ENCODE data around the gene KIAA1671.
"Not testable (repeated sequence)": the region's sequence is repeated elsewhere in the genome, so short reads cannot be mapped to it uniquely, and the experiment has no call there.

Gene KIAA1671

GRCh38 chr22:25228822-25229221 lies 276.3 kb downstream of the KIAA1671 start:
- H4K20me1 ChIP-seq (ENCODE audit: low read depth, low read length): no peaks in the 10 kb centered on the region
- TF ChIP-seq EZH2phosphoT487 (conservative IDR thresholded peaks at IDR 0.05; ENCODE audit: low read length) (no peak), CTCF (IDR thresholded peaks at IDR 0.05; ENCODE audit: insufficient read depth, low read length, poor library complexity, severe bottlenecking) (no peak)
- H3K79me2 ChIP-seq (ENCODE audit: insufficient read depth, low read length): no peaks in the 10 kb centered on the region
- H3F3A ChIP-seq (ENCODE audit: insufficient read depth): no peaks in the 10 kb centered on the region
- no peak overlapping the region for H2AFZ ChIP-seq (ENCODE audit: low read depth, low read length, severe bottlenecking)
- no peaks in the 10 kb centered on the region for H3K27me3 ChIP-seq (ENCODE audit: low read length)
- no peaks in the 10 kb centered on the region for H3K9me3 ChIP-seq (ENCODE audit: insufficient read depth, low read length)
- no peaks in the 10 kb centered on the region for H3K36me3 ChIP-seq (ENCODE audit: low read length)
- no peak overlapping the region for H3K9ac ChIP-seq (ENCODE audit: low read length)
- no peak overlapping the region for H3K27ac ChIP-seq (ENCODE audit: low read depth, low read length)
- no peaks in the 10 kb centered on the region for H3K9me2 ChIP-seq (replicated peaks; ENCODE audit: insufficient read depth, low read length)
- no peak overlapping the region for H3K4me3 ChIP-seq (ENCODE audit: insufficient read depth, low read length, poor library complexity, severe bottlenecking)
- H3K4me2 ChIP-seq (ENCODE audit: low read depth, low read length, poor library complexity, severe bottlenecking): no peak overlapping the region

- H3K36me3 ChIP-seq (ENCODE audit: low read length); H3K9me3 ChIP-seq (ENCODE audit: insufficient read depth, low read length); H3K27me3 ChIP-seq (ENCODE audit: low read length); H3K4me2 ChIP-seq (ENCODE audit: low read depth, low read length, poor library complexity, severe bottlenecking); H3K9me2 ChIP-seq (replicated peaks; ENCODE audit: insufficient read depth, low read length); H3K79me2 ChIP-seq (ENCODE audit: insufficient read depth, low read length); H3F3A ChIP-seq (ENCODE audit: insufficient read depth); H2AFZ ChIP-seq (ENCODE audit: low read depth, low read length, severe bottlenecking); H3K27ac ChIP-seq (ENCODE audit: low read depth, low read length); H3K4me3 ChIP-seq (ENCODE audit: insufficient read depth, low read length, poor library complexity, severe bottlenecking); H4K20me1 ChIP-seq (ENCODE audit: low read depth, low read length); H3K9ac ChIP-seq (ENCODE audit: low read length): not testable (repeated sequence)
Observed at GRCh38 chr22:25230760-25231159, 278.2 kb downstream of the KIAA1671 start.

GRCh38 chr22:25232301-25232700 lies 279.8 kb downstream of the KIAA1671 start:
- Histone ChIP-seq H3K4me3 (ENCODE audit: insufficient read depth, low read length, poor library complexity, severe bottlenecking) (no peak overlapping the region), H3K36me3 (ENCODE audit: low read length) (no peaks in the 10 kb centered on the region), H2AFZ (ENCODE audit: low read depth, low read length, severe bottlenecking) (no peak overlapping the region), H3F3A (ENCODE audit: insufficient read depth) (no peaks in the 10 kb centered on the region), H3K27ac (ENCODE audit: low read depth, low read length) (no peak overlapping the region), H3K79me2 (ENCODE audit: insufficient read depth, low read length) (no peaks in the 10 kb centered on the region), H3K9me3 (ENCODE audit: insufficient read depth, low read length) (no peaks in the 10 kb centered on the region), H3K4me2 (ENCODE audit: low read depth, low read length, poor library complexity, severe bottlenecking) (no peak overlapping the region), H3K27me3 (ENCODE audit: low read length) (no peaks in the 10 kb centered on the region), H3K9me2 (replicated peaks; ENCODE audit: insufficient read depth, low read length) (no peaks in the 10 kb centered on the region), H4K20me1 (ENCODE audit: low read depth, low read length) (no peaks in the 10 kb centered on the region), H3K9ac (ENCODE audit: low read length) (no peak overlapping the region)
- TF ChIP-seq CTCF (IDR thresholded peaks at IDR 0.05; ENCODE audit: insufficient read depth, low read length, poor library complexity, severe bottlenecking): no peak
- no peak for TF ChIP-seq EZH2phosphoT487 (conservative IDR thresholded peaks at IDR 0.05; ENCODE audit: low read length)

- H3K9me3 ChIP-seq (ENCODE audit: insufficient read depth, low read length); H3K27ac ChIP-seq (ENCODE audit: low read depth, low read length); H3K79me2 ChIP-seq (ENCODE audit: insufficient read depth, low read length); H2AFZ ChIP-seq (ENCODE audit: low read depth, low read length, severe bottlenecking); H3F3A ChIP-seq (ENCODE audit: insufficient read depth); H3K4me3 ChIP-seq (ENCODE audit: insufficient read depth, low read length, poor library complexity, severe bottlenecking); H3K9me2 ChIP-seq (replicated peaks; ENCODE audit: insufficient read depth, low read length); H4K20me1 ChIP-seq (ENCODE audit: low read depth, low read length); H3K36me3 ChIP-seq (ENCODE audit: low read length); H3K27me3 ChIP-seq (ENCODE audit: low read length); H3K4me2 ChIP-seq (ENCODE audit: low read depth, low read length, poor library complexity, severe bottlenecking); H3K9ac ChIP-seq (ENCODE audit: low read length): not testable (repeated sequence)
Observed at GRCh38 chr22:25233706-25234105, 281.2 kb downstream of the KIAA1671 start.

Measured in SU-DHL-6 (cell line).